ENCODE measurements around the gene DLGAP5. TPM values are rescaled to one million over a fixed set of nuclear protein-coding genes. Genes with fewer than 3 reads are reported as not detected.

DLGAP5 gene
- total RNA-seq, 1 donor from 2014 or later: 4.4 TPM

DNA sequence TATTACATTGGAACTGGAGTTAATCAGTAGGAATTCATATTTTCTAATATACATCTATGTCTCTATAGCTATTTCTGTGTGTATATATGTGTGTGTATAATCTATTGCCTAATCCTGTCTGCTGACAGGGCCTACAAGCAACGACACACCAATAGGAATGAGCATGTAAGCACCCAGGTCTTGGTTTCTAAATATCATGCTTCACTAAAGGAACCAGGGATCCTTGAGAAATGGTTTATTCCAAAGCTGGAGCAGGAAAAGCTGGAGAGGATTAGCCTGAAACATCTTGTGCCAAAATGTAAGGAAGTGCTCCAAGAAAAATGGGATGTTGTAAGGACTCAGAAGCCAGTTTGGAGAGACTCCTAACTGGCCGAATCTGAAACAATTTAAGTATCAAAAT, 91.6 kb downstream of the DLGAP5 start:
- no peaks in the 10 kb centered on the region for H3K27me3 ChIP-seq (ENCODE audit: control insufficient read depth, insufficient read depth, low read length)
- H3K4me3 ChIP-seq (ENCODE audit: low read depth, low read length): no peak overlapping the region
- TF ChIP-seq, protein P1, sequence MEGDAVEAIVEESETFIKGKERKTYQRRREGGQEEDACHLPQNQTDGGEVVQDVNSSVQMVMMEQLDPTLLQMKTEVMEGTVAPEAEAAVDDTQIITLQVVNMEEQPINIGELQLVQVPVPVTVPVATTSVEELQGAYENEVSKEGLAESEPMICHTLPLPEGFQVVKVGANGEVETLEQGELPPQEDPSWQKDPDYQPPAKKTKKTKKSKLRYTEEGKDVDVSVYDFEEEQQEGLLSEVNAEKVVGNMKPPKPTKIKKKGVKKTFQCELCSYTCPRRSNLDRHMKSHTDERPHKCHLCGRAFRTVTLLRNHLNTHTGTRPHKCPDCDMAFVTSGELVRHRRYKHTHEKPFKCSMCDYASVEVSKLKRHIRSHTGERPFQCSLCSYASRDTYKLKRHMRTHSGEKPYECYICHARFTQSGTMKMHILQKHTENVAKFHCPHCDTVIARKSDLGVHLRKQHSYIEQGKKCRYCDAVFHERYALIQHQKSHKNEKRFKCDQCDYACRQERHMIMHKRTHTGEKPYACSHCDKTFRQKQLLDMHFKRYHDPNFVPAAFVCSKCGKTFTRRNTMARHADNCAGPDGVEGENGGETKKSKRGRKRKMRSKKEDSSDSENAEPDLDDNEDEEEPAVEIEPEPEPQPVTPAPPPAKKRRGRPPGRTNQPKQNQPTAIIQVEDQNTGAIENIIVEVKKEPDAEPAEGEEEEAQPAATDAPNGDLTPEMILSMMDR (IDR thresholded peaks at IDR 0.05; ENCODE audit: insufficient read depth, low read length, poor library complexity, severe bottlenecking): no peak
- H3K36me3 ChIP-seq (ENCODE audit: control insufficient read depth, insufficient read depth, low read length): no peaks in the 10 kb centered on the region
- no peak for DNase-seq (ENCODE audit: low read depth)

DNA sequence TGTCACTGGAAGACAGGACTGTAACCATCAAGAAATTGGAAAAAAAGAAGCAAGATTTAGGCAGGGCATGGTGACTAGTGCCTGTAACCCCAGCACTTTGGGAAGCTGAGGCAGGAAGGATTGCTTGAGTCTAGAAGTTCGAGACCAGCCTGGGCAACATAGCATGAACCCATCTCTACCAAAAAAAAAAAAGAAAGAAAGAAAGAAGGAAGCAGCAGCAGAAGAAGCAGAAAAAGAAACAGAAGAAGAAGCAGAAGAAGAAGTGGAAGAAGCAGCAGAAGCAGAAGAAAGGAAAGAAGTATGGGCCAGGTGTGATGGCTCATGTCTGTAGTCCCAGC, 92.9 kb downstream of the DLGAP5 start:
- no peak overlapping the region for H3K4me3 ChIP-seq (ENCODE audit: low read depth, low read length)
- no peak for DNase-seq (ENCODE audit: low read depth)
- no peaks in the 10 kb centered on the region for H3K36me3 ChIP-seq (ENCODE audit: control insufficient read depth, insufficient read depth, low read length)
- TF ChIP-seq, protein P1 (IDR thresholded peaks at IDR 0.05; ENCODE audit: insufficient read depth, low read length, poor library complexity, severe bottlenecking): no peak
- H3K27me3 ChIP-seq (ENCODE audit: control insufficient read depth, insufficient read depth, low read length): no peaks in the 10 kb centered on the region

Other genes starting within 250 kb of the DLGAP5 start
- 7.6 and 8.0 TPM in 2 replicates for gene WDHD1, start 164.5 kb downstream of the DLGAP5 start, total RNA-seq
- gene SOCS4, start 164.3 kb downstream of the DLGAP5 start, total RNA-seq: 18.6 and 18.7 TPM in 2 replicates
- 114 and 147 TPM in 2 replicates for gene MAPK1IP1L, start 139.9 kb downstream of the DLGAP5 start, total RNA-seq
- 114 and 126 TPM in 2 replicates for gene LGALS3, start 62.3 kb downstream of the DLGAP5 start, total RNA-seq
- 16.6 and 18.4 TPM in 2 replicates for gene FBXO34, start 79.8 kb upstream of the DLGAP5 start, total RNA-seq
- 12.1 and 12.5 TPM in 2 replicates for gene ATG14, start 220.2 kb upstream of the DLGAP5 start, total RNA-seq
- not detected in 2 replicates for gene TBPL2, start 249.0 kb upstream of the DLGAP5 start, total RNA-seq